GM23338 (cell line): Measurements from ENCODE around the gene PTOV1. TPM values are rescaled to one million over a fixed set of nuclear protein-coding genes. Genes with fewer than 3 reads are reported as not detected.

Source experiments
- ATAC-seq: fragments of 200-7000 bp; cut with Tn5 transposase; 3 replicates; pipeline ENCODE4 v1.9.1; 2020
- DNase-seq: peaks from one replicate; pipeline ENCODE4 v3.0.0-alpha.2; 2015; ENCODE audit warnings: low spot score
- H2AFZ ChIP-seq: fragments of 200-600 bp; sonication (generic); 2 replicates; pipeline ENCODE4 v1.8.0; 2016; ENCODE audit warnings: antibody characterized with exemption, mild to moderate bottlenecking, moderate library complexity
- H3F3A ChIP-seq: fragments of 200-600 bp; sonication (generic); replicated peaks from 2 replicates; pipeline ENCODE4 v1.8.0; 2017; ENCODE audit warnings: antibody characterized with exemption, mixed run types, low read depth
- H3K27ac ChIP-seq: fragments of 200-600 bp; sonication (generic); 2 replicates; pipeline ENCODE4 v1.6.1; 2016; ENCODE audit warnings: low read depth
- H3K27me3 ChIP-seq: fragments of 200-600 bp; sonication (generic); 2 replicates; pipeline ENCODE4 v1.8.0; 2016; ENCODE audit warnings: mild to moderate bottlenecking, mixed run types, moderate library complexity; ENCODE audit not compliant: insufficient read depth
- H3K36me3 ChIP-seq: fragments of 200-600 bp; sonication (generic); 2 replicates; pipeline ENCODE4 v1.8.0; 2016; ENCODE audit warnings: mild to moderate bottlenecking; ENCODE audit not compliant: insufficient read depth
- H3K4me1 ChIP-seq: fragments of 200-600 bp; sonication (generic); 2 replicates; pipeline ENCODE4 v1.8.0; 2016; ENCODE audit warnings: mild to moderate bottlenecking, moderate library complexity; ENCODE audit not compliant: insufficient read depth
- H3K4me2 ChIP-seq: fragments of 200-600 bp; sonication (generic); 2 replicates; pipeline ENCODE4 v1.7.1; 2017; ENCODE audit warnings: mixed run types
- H3K4me3 ChIP-seq: fragments of 200-600 bp; sonication (generic); 2 replicates; pipeline ENCODE4 v1.6.1; 2016; ENCODE audit warnings: mixed run types
- H3K79me2 ChIP-seq: fragments of 200-600 bp; sonication (generic); replicated peaks from 2 replicates; pipeline ENCODE4 v1.8.0; 2017; ENCODE audit warnings: mild to moderate bottlenecking; ENCODE audit not compliant: insufficient read depth
- H3K9me2 ChIP-seq: fragments of 200-600 bp; sonication (generic); 2 replicates; pipeline ENCODE4 v1.8.0; 2017; ENCODE audit not compliant: insufficient read depth
- H4K20me1 ChIP-seq: fragments of 200-600 bp; sonication (generic); replicated peaks from 2 replicates; pipeline ENCODE4 v1.8.0; 2017; ENCODE audit warnings: mild to moderate bottlenecking; ENCODE audit not compliant: insufficient read depth
- H3K27ac Mint-ChIP-seq: 2 replicates; pipeline ENCODE4 v1.8.0; 2020; ENCODE audit warnings: inconsistent platforms, mild to moderate bottlenecking, moderate library complexity, mixed read lengths
- H3K27me3 Mint-ChIP-seq: 3 replicates; pipeline ENCODE4 v1.8.0; 2022; ENCODE audit warnings: low read depth, mild to moderate bottlenecking, moderate library complexity, mixed read lengths, inconsistent platforms; ENCODE audit not compliant: insufficient read depth, poor library complexity
- H3K36me3 Mint-ChIP-seq: 3 replicates; pipeline ENCODE4 v1.8.0; 2021; ENCODE audit warnings: low read depth, mild to moderate bottlenecking, inconsistent platforms, moderate library complexity, mixed read lengths
- H3K4me1 Mint-ChIP-seq: 3 replicates; pipeline ENCODE4 v1.8.0; 2020; ENCODE audit warnings: mild to moderate bottlenecking, inconsistent platforms, mixed read lengths
- H3K4me3 Mint-ChIP-seq: 3 replicates; pipeline ENCODE4 v1.8.0; 2021; ENCODE audit warnings: moderate library complexity, mild to moderate bottlenecking, inconsistent platforms, mixed read lengths
- H3K9me3 Mint-ChIP-seq: 3 replicates; pipeline ENCODE4 v1.8.0; 2020; ENCODE audit warnings: moderate library complexity, mild to moderate bottlenecking, inconsistent platforms, mixed read lengths
- CREB1 ChIP-seq: fragments of 250-450 bp; sonication (Bioruptor Pico); IDR thresholded peaks from 2 replicates; pipeline ENCODE4 v1.5.0; 2020; ENCODE audit warnings: low read depth, mild to moderate bottlenecking, moderate library complexity
- EZH2phosphoT487 ChIP-seq: fragments of 200-600 bp; sonication (generic); IDR thresholded peaks from one replicate; pipeline ENCODE4 v1.8.1; 2018; ENCODE audit warnings: antibody characterized with exemption; ENCODE audit not compliant: unreplicated experiment
- JUNB ChIP-seq: IDR thresholded peaks from one replicate; pipeline ENCODE4 v1.6.1; 2016; ENCODE audit warnings: antibody characterized with exemption; ENCODE audit not compliant: unreplicated experiment
- NANOG ChIP-seq: IDR thresholded peaks from 2 replicates; pipeline ENCODE4 v1.6.1; 2016; ENCODE audit warnings: antibody characterized with exemption, borderline replicate concordance
- STAT1 ChIP-seq: IDR thresholded peaks from one replicate; pipeline ENCODE4 v1.6.1; 2016; ENCODE audit warnings: antibody characterized with exemption; ENCODE audit not compliant: unreplicated experiment
- ZNF114 ChIP-seq: fragments of 250-450 bp; sonication (Bioruptor Pico); IDR thresholded peaks from 2 replicates; pipeline ENCODE4 v1.5.0; 2020; ENCODE audit warnings: mild to moderate bottlenecking, moderate library complexity
- ZNF462 ChIP-seq: fragments of 250-450 bp; sonication (Bioruptor Pico); IDR thresholded peaks from 2 replicates; pipeline ENCODE4 v1.5.0; 2020; ENCODE audit warnings: mild to moderate bottlenecking, moderate library complexity
- polyA plus RNA-seq: library from polyadenylated mRNA; unstranded; fragments of >200 nt; fragmentation: Nextera tagmentation; extraction: Ambion mirVana; gene quantifications from 2 replicates; pipeline ENCODE4 v1.2.1, GENCODE V29; 2016
- total RNA-seq: library from RNA; depleted of rRNA; stranded (reverse); fragments of >200 nt; shearing (Covaris generic); gene quantifications from 2 replicates; pipeline ENCODE4 v1.2.3, GENCODE V29; 2014
- TF ChIP-seq, protein P1 (sequence below), 2 experiments: fragments of 200-600 bp in 1 of 2; sonication (generic) in 1 of 2; conservative IDR thresholded peaks; 2 replicates each; pipeline versions ENCODE4 v1.5.1 to v1.6.1; 2016 to 2017; ENCODE audit warnings: antibody characterized with exemption in 2 of 2, low read depth in 2 of 2, mild to moderate bottlenecking in 2 of 2, moderate library complexity in 1 of 2
- TF ChIP-seq, protein P2 (sequence below): IDR thresholded peaks from one replicate; pipeline ENCODE4 v1.6.1; 2018; ENCODE audit warnings: antibody characterized with exemption; ENCODE audit not compliant: unreplicated experiment

The PTOV1 gene
- total and polyA plus RNA-seq, 2 experiments from 2014 or later = 188 to 209 TPM

- TF ChIP-seq NANOG (no peak), ZNF114 (no peak), STAT1 (no peak), EZH2phosphoT487 (no peak), CREB1 (CRISPR knock-in tag) (no peak), JUNB (no peak)
- TF ChIP-seq, protein P1, sequence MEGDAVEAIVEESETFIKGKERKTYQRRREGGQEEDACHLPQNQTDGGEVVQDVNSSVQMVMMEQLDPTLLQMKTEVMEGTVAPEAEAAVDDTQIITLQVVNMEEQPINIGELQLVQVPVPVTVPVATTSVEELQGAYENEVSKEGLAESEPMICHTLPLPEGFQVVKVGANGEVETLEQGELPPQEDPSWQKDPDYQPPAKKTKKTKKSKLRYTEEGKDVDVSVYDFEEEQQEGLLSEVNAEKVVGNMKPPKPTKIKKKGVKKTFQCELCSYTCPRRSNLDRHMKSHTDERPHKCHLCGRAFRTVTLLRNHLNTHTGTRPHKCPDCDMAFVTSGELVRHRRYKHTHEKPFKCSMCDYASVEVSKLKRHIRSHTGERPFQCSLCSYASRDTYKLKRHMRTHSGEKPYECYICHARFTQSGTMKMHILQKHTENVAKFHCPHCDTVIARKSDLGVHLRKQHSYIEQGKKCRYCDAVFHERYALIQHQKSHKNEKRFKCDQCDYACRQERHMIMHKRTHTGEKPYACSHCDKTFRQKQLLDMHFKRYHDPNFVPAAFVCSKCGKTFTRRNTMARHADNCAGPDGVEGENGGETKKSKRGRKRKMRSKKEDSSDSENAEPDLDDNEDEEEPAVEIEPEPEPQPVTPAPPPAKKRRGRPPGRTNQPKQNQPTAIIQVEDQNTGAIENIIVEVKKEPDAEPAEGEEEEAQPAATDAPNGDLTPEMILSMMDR (conservative IDR thresholded peaks at IDR 0.05; ENCODE audit: low read depth in 2 of 2) = no peak
- TF ChIP-seq, protein P2, sequence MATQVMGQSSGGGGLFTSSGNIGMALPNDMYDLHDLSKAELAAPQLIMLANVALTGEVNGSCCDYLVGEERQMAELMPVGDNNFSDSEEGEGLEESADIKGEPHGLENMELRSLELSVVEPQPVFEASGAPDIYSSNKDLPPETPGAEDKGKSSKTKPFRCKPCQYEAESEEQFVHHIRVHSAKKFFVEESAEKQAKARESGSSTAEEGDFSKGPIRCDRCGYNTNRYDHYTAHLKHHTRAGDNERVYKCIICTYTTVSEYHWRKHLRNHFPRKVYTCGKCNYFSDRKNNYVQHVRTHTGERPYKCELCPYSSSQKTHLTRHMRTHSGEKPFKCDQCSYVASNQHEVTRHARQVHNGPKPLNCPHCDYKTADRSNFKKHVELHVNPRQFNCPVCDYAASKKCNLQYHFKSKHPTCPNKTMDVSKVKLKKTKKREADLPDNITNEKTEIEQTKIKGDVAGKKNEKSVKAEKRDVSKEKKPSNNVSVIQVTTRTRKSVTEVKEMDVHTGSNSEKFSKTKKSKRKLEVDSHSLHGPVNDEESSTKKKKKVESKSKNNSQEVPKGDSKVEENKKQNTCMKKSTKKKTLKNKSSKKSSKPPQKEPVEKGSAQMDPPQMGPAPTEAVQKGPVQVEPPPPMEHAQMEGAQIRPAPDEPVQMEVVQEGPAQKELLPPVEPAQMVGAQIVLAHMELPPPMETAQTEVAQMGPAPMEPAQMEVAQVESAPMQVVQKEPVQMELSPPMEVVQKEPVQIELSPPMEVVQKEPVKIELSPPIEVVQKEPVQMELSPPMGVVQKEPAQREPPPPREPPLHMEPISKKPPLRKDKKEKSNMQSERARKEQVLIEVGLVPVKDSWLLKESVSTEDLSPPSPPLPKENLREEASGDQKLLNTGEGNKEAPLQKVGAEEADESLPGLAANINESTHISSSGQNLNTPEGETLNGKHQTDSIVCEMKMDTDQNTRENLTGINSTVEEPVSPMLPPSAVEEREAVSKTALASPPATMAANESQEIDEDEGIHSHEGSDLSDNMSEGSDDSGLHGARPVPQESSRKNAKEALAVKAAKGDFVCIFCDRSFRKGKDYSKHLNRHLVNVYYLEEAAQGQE = no peak
Observed at GRCh38 chr19:49870309-49870901, 19.4 kb downstream of the PTOV1 start (continued).

- H3K36me3 ChIP-seq = no peaks in the 10 kb centered on the region
- Mint-ChIP-seq H3K9me3 (peaks cover 7% of the 10 kb centered on the region), H3K27me3 (peaks cover 28% of the 10 kb centered on the region), H3K4me1 (peaks cover 24% of the 10 kb centered on the region), H3K4me3 (no peak overlapping the region; the same call in 2 of the 3 replicates), H3K27ac (no peak overlapping the region), H3K36me3 (peaks cover 18% of the 10 kb centered on the region)
- H3K9me2 ChIP-seq = no peaks in the 10 kb centered on the region
- DNase-seq (no peak), ATAC-seq (no peak)
- peaks cover 13% of the 10 kb centered on the region; the same call in 1 of the 2 replicates for H3K4me1 ChIP-seq
- H3K27me3 ChIP-seq = no peaks in the 10 kb centered on the region
- peaks cover 18% of the 10 kb centered on the region for H3F3A ChIP-seq
- peaks cover 21% of the 10 kb centered on the region for H3K79me2 ChIP-seq
- H3K4me2 ChIP-seq = no peak overlapping the region
- TF ChIP-seq EZH2phosphoT487 = no peak
- TF ChIP-seq CREB1 (CRISPR knock-in tag) = no peak
- TF ChIP-seq JUNB = no peak
- TF ChIP-seq ZNF114 = no peak
- no peak for TF ChIP-seq ZNF462 (CRISPR knock-in tag)
- H3K27ac ChIP-seq = no peak overlapping the region
- no peak overlapping the region for H2AFZ ChIP-seq
- H4K20me1 ChIP-seq = no peaks in the 10 kb centered on the region; the same call in 1 of the 2 replicates
- H3K4me3 ChIP-seq = no peak overlapping the region
Observed at GRCh38 chr19:49871349-49871985, 20.5 kb downstream of the PTOV1 start.
